SKM-1 (cell line): ENCODE measurements around the gene UQCRHL.

ENCODE experiments used
- DNase-seq: peaks from one replicate; lab custom pipeline; 2025; ENCODE audit not compliant: unreplicated experiment; lab: John Stamatoyannopoulos, UW

UQCRHL gene

GRCh38 chr1:15799004-15799867 lies 8.2 kb downstream of the UQCRHL start:
- DNase-seq = no peak

- no peak for DNase-seq
Measured at GRCh38 chr1:15797614-15798390, 9.6 kb downstream of the UQCRHL start.

GRCh38 chr1:15796086-15796462 lies 11.4 kb downstream of the UQCRHL start:
- DNase-seq = no peak

DNA sequence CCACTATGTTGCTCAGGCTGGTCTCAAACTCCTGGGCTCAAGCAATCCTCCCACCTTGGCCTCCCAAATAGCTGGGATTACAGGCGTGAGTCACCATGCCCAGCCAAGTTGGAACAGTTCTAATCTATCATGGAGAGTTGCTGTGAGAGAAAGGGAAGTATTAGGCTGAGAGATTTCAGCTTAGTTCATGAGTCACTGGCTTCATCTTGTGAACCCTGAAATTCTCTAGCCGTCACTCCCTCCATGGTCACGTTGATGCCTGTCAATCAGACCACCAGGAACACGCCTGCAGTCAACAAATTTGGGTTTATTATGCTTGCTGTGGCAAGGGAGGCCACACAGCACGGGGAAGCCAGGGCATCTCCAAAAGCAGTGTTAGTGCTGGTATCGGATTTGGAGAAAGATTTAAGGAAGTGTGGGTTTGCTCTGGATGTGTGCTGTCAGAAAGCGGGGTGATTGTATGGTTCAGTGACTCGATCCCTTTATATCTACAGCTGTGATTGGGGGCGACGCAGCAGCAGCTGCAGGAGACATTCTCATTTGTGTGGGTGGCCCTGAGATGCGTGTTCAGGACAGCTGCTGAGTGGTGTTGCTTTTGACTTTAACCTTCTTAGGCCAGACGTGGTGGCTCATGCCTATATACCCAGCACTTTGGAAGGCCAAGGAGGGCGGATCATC lies 18.7 kb downstream of the UQCRHL start:
- DNase-seq = no peak

- no peak for DNase-seq
Measured at GRCh38 chr1:15786581-15786980, 20.9 kb downstream of the UQCRHL start.

DNA sequence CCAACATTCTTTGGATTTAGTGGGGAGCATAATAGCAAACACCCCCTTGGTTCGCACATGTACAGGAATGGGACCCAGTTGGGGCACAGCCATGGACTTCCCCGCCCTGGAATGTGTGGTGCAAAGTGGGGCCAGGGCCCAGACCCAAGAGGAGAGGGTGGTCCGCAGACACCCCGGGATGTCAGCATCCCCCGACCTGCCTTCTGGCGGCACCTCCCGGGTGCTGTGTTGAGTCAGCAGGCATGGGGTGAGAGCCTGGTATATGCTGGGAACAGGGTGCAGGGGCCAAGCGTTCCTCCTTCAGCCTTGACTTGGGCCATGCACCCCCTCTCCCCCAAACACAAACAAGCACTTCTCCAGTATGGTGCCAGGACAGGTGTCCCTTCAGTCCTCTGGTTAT lies 21.8 kb downstream of the UQCRHL start:
- no peak for DNase-seq

DNA sequence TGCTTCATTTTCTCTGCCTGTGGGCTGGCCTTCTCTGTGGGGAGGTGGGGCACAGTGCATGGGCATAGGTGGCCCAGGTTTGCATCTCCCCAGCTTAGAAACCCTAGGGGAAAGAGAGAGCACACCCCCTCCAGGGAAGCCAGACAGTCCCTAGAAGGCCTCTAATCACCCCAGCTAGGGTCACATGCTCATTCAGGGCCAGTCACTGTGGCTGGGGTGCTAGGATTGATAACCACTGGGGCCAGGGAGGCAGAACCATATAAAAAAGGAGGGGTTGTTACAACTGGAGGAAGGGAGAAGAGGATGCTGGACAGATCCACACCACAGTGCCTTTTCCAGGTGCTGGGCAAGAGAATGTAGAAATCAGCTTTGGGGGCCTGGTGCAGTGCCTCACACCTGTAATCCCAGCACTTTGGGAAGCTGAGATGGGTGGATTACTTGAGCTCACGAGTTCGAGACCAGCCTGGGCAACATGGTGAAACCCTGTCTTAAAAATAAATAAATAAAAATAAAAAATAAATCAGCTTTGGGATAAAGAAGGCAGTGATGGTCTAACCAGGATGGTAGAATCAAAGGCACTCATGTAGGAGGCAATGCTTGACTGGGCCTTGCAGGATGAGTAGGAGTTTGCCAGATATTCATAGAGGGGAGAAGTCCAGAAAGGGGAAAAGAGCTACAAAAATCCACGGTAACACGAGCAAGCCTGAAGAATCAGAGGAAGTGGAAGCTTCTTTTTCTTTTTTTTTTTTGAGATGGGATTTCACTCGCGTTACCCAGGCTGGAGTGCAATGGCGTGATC lies 29.3 kb downstream of the UQCRHL start:
- DNase-seq = no peak

- no peak for DNase-seq
Measured at GRCh38 chr1:15775706-15776105, 31.7 kb downstream of the UQCRHL start.

- no peak for DNase-seq
Measured at GRCh38 chr1:15771836-15772515, 35.5 kb downstream of the UQCRHL start.

DNA sequence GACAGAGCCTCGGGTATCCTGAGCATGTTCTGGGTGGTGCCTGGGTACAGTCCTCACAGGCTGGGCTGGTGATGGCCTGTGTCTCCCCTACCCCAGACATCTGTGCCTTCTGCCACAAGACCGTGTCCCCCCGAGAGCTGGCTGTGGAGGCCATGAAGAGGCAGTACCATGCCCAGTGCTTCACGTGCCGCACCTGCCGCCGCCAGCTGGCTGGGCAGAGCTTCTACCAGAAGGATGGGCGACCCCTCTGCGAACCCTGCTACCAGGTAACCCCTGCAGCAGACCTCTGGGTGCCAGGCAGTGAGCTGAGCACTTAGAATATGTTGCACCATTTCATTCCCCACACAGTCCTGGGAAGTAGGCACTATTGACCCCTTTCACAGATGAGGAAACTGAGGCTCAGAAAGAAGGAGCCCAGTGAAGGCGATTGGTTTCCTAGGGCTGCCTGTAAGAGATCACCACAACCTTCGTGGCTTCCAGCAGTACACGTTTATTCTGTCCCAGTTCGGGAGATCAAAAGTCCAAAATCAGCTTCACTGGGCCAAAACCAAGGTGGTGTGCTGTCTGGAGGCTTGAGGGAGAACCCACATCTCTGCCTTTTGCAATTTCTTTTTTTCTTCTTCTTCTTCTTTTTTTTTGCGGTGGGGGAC lies 37.0 kb downstream of the UQCRHL start:
- DNase-seq = no peak

DNA sequence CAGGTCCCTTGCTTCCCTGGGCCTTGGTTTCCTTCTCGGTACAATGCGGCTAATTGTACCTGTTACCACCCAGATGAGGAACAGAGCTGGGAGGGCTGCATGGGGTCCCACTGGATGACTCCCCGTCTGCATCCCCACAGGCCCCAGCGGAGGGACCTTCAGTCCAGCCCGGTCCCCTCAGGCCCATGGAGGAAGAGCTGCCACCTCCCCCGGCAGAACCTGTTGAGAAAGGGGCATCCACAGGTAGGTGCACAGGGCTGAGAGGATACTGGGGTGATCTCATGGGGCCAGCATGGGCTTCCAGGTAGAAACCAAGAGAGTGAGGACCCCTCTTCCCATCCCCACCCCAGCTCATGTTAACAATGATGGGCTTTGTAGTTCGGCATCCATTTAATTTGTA lies 39.1 kb downstream of the UQCRHL start:
- no peak for DNase-seq

GRCh38 chr1:15767941-15768340 lies 39.5 kb downstream of the UQCRHL start:
- DNase-seq = no peak

- no peak for DNase-seq
Measured at GRCh38 chr1:15765495-15766194, 41.8 kb downstream of the UQCRHL start.

DNA sequence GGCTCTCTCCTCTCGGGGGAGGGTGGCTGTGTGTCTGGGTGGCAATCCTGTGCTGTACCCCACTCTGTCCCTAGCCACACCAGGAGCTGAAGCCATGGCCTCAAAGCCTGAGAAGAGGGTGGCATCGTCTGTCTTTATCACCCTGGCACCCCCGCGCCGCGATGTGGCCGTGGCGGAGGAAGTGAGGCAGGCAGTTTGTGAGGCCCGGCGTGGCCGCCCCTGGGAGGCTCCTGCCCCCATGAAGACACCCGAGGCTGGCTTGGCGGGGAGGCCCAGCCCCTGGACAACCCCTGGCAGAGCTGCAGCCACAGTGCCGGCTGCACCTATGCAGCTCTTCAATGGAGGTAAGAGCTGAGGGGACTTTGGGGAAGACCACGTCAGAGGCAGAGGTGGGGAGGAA lies 42.6 kb downstream of the UQCRHL start:
- DNase-seq = no peak

- no peak for DNase-seq
Measured at GRCh38 chr1:15764269-15764764, 43.1 kb downstream of the UQCRHL start.

GRCh38 chr1:15762546-15762945 lies 44.9 kb downstream of the UQCRHL start:
- no peak for DNase-seq

GRCh38 chr1:15761366-15762128 lies 45.9 kb downstream of the UQCRHL start:
- DNase-seq = no peak

GRCh38 chr1:15760520-15761211 lies 46.8 kb downstream of the UQCRHL start:
- DNase-seq = no peak
